GM21825 (cell line): Measurements from ENCODE around the gene RABGEF1.
"Not testable (repeated sequence)": the region's sequence is repeated elsewhere in the genome, so short reads cannot be mapped to it uniquely, and the experiment has no call there.

ENCODE experiments used
- ATAC-seq: cut with Tn5 transposase; IDR thresholded peaks from one replicate; pipeline ENCODE4 v1.9.1; 2021; ENCODE audit warnings: mild to moderate bottlenecking, moderate library complexity; ENCODE audit not compliant: unreplicated experiment

The RABGEF1 gene

DNA sequence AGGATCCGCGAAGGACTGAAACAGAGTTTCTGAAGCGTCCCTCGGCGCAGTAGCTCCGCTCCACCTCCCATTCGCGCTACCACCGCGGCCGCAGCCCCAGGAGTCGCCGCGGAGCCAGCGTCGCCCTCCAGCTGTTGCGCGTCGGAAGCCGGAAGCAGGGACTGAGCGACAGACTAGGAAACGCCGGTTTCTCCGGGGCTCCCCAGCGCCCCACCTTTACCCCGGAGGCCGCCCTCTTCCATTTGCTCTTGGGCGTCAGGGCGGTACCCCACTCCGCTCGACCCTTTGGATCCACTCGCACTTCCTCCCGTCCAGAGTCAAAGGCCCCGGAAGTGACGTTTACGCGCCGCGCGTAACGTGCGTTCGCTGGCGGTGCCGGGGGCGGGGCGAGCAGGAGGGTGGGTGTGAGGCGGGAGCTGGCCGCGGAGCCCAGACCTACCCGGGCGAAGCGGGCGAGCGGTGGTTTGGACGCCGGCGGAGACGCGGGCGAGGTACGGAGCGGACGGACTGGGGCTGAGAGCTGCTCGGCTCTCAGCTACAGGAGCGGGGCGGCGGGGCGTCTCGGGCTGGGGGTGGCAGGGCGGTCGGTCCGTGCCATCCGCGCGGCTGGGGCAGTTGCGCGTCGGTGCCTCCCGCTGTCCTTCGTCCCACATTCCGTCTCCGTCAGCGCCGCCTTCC lies at the start of gene RABGEF1:
Gene RABGEF1, plus strand, starts transcription at position 432 of the 678 bp plus-strand sequence. CDS start 31,167 bp downstream, outside the sequence.
- peak; percentile 86 for ATAC-seq

- ATAC-seq: no peak
Measured at GRCh38 chr7:66693331-66693730, 47.2 kb upstream of the RABGEF1 start.

GRCh38 chr7:66694286-66694685 lies 46.2 kb upstream of the RABGEF1 start:
- no peak for ATAC-seq

GRCh38 chr7:66695417-66695816 lies 45.1 kb upstream of the RABGEF1 start:
- ATAC-seq: not testable (repeated sequence)

DNA sequence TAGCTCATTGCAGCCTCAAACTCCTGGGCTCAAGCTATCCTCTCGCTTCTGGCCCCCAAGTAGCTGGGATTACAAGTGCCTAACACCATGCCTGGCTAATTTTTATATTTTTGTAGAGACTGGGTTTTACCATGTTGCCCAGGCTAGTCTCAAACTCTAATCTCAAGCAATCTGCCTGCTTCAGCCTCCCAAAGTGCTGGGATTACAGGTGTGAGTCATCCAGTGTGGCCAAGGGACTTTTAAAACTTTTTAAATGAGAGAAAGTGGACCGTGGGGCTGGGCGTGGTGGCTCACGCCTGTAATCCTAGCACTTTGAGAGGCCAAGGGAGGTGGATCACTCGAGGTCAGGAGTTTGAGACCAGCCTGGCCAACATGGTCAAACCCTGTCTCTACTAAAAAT lies 44.4 kb upstream of the RABGEF1 start:
- ATAC-seq: not testable (repeated sequence)

DNA sequence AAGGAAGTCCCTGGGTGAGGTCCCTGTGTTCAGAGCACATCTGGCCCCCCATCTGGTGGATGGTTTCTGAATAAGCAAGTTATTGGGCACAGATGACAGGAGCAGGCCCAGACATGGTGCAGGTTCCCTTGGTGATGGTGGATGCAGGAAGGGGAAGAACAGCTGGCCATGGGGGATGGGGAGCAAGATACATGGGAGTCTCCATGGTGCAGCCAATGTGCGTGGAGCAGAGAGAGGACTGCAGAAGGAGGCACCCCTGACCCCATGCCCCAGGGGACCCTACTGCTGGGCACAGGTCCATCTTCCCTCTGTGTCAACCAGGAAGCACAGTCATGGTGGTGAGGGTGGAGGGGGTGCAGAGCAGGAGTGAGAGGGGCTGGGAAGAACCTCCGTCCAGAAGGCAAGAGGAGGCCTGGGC lies 43.8 kb upstream of the RABGEF1 start:
- ATAC-seq: no peak

DNA sequence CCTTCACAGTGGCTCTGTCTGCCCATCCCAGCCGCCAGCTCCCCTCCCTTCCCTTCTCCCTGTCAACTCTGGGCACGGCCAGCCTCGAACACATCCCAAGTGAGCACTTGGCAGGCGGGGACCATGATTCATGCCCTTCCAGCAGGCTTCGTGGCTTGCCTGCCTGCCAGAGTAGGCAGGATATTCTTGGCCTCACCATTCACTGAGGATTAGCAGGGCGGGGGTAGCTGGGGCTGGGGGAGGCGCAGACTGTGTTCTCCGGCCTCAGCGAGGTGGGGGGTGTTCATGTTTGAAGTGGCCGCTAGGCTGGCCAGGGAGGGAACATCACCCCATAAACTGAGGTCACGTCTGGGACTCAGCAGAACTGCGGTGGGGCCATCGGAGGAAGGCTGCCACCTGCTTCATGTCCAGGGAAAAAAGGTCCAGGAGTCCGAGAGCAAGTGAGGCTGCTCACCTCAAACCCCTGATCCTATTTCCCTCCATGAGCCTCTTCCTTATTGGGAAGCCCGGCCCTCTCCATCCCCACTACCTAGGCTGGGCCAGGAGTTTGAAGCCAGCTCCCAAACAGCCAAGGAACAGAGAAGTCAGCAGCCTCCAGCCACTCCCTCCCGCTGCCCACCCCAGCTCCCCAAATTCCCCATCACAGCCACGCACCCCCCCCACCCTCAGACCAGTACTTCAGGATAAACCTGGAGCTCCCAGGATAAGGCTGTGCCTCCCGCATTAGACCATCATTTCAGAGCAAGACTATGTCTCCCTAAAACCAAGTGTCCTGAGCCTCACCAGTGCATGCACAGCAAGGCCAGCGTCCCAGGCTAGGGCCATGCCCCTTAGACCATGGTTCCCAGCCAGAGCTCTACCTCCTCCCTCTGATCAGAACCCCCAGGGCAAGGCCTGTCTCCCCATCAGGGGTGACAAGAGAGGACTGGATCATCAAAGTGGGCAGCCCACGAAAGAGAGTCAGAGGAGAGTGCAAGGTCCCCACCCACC lies 42.8 kb upstream of the RABGEF1 start:
- no peak for ATAC-seq

DNA sequence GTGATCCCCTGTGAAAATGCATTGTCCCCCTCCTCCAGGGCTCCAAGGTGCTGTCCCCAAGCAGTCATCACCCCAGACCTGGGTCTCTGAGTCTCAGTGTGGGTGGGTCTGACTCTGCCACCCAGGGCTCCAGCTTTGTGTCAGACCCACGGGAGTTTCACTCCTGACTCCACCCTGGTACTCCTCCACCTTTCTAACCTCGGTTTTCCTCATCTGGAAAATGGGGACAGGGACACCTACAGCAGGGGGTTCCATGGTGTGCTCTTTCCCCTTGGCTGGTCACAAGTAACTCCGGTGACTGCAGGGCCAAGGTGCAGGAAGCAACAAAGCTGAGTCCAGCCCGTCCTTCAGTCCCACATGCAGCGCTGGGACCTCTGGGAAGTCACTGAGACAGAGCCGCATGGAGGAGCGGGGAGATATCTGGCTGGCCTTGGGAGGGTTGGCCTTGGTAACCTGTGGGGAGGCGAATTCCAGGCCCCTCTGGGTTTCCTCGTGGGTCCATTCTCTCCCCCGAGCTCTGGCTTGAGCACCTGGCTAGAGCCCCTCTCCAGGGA lies 41.8 kb upstream of the RABGEF1 start:
- ATAC-seq: no peak

GRCh38 chr7:66699998-66700397 lies 40.5 kb upstream of the RABGEF1 start:
- ATAC-seq: no peak

- no peak for ATAC-seq
Measured at GRCh38 chr7:66700633-66701131, 39.9 kb upstream of the RABGEF1 start.

GRCh38 chr7:66707825-66708224 lies 32.7 kb upstream of the RABGEF1 start:
- ATAC-seq: no peak

GRCh38 chr7:66710752-66711151 lies 29.8 kb upstream of the RABGEF1 start:
- ATAC-seq: not testable (repeated sequence)

DNA sequence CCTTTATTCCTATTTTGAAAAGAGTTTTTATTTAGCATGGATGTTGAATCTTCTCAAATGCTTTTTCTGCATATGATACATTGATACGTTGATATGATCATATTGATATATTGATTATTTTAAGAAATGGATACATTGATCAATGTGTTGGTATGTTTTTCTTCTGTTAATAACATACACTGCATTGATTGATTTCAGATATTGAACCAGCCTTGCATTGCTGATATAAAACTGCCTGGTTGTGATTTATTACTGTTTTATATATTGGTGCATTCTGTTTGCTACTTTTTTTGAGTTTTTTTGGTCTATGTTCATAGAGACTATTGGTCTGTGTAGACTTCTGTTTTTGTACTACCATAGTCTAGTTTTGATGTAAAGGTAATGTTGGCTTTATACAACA lies 26.8 kb upstream of the RABGEF1 start:
- no peak for ATAC-seq

- not testable (repeated sequence) for ATAC-seq
Measured at GRCh38 chr7:66716634-66717033, 23.9 kb upstream of the RABGEF1 start.

GRCh38 chr7:66720561-66720960 lies 20.0 kb upstream of the RABGEF1 start:
- ATAC-seq: no peak

DNA sequence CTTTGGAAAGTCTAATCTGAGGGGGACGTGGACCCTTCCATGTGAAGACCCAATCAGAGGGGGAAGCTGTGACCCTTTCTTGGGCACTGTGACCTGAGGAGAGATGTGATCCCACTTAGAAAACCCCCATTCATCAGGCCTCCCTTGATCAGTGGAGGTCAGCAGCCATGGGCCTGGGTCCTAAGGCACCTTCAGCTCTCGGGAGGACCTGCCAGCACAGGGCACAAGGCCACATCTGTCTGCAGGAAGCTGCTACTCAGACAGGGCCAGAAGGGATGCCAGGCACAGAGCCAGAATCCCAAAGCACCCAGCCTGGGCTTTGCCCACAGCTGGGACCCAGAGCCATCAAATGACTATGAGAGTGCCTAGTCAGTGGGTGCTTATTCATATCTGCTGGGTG lies 14.7 kb upstream of the RABGEF1 start:
- no peak for ATAC-seq

DNA sequence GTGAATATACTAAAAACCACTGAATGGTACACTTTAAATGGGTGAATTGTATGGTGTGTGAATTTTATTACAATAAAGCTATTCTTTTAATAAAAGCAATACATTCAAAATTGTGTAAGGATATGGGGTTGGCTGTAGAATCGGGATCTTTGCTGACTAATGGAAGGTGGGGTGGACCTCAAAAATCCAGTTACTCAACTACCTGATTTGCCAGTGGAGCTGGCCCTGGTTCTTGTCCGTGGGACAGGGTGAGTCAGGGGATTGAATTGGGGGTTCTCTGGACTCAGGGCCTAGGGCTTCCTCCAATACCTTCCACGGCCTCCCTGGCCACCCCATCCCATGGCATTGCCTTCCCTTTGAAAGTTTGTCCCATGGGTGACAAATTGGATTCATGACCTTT lies 13.5 kb upstream of the RABGEF1 start:
- no peak for ATAC-seq

GRCh38 chr7:66728571-66728970 lies 12.0 kb upstream of the RABGEF1 start:
- no peak for ATAC-seq

DNA sequence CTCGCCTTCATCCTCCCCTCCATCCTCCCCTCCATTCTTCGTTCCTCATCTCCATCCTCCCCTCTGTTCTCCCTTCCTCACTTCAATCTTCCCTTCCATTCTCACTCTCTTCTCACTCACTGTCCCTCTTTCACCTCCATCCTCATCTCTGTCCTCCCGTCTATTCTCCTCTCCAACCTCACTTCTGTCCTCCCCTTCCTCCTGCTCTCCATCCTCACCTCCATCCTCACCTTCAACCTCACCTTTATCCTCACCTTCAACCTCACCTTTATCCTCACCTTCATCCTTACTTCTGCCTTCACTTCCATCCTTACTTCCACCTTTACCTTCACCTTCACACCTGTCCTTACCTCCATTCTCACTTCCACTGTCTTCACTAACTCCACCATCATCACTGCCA lies 11.3 kb upstream of the RABGEF1 start:
- no peak for ATAC-seq

- ATAC-seq: no peak
Measured at GRCh38 chr7:66731986-66732385, 8.5 kb upstream of the RABGEF1 start.

- peak; percentile 59 for ATAC-seq
Measured at GRCh38 chr7:66732439-66732838, 8.1 kb upstream of the RABGEF1 start.
